Endothelial cell of umbilical vein (primary cell): ENCODE results near the gene TRIM52. TPM values are rescaled to one million over a fixed set of nuclear protein-coding genes. Genes with fewer than 3 reads are reported as not detected.

Experiments
- BruUV-seq: library from RNA; stranded (reverse); fragments of 400-500 nt; replicated peaks from 2 replicates; lab custom pipeline; 2021; lab: Mats Ljungman, UMichigan
- CTCF ChIA-PET: fragments of 300-600, 350-600 bp; sonication (Branson Sonifier 250); formaldehyde crosslinking; loops from one replicate; lab custom pipeline; 2021; ENCODE audit warnings: antibody characterized with exemption, inconsistent platforms; lab: Charles Lee
- POLR2A ChIA-PET: fragments of 300-600, 350-600 bp; sonication (Branson Sonifier 250); formaldehyde crosslinking; loops from one replicate; lab custom pipeline; 2021; ENCODE audit warnings: antibody characterized with exemption, inconsistent platforms; lab: Charles Lee
- DNase-seq: peaks from one replicate; pipeline ENCODE4 v3.0.0-alpha.2; 2011; ENCODE audit warnings: low read depth, low spot score
- FAIRE-seq: peaks from 2 replicates; lab custom pipeline; 2011; peaks lifted over from hg19 to GRCh38; lab: Jason Lieb, UNC
- H2AFZ ChIP-seq: 2 replicates; pipeline ENCODE4 v1.6.0; 2012; ENCODE audit warnings: low read depth, low read length, control low read depth, inconsistent platforms
- H3K27ac ChIP-seq: 2 replicates; pipeline ENCODE4 v1.5.1; 2011; ENCODE audit warnings: low read depth, mild to moderate bottlenecking, control low read depth, low read length, moderate library complexity; ENCODE audit not compliant: insufficient read depth
- H3K27me3 ChIP-seq, 2 experiments: 2 replicates each; pipeline versions ENCODE4 v1.6.0 to v1.6.1; 2011; ENCODE audit warnings: low read length in 2 of 2, mixed read lengths in 1 of 2; ENCODE audit not compliant: control insufficient read depth in 2 of 2, insufficient read depth in 2 of 2
- H3K36me3 ChIP-seq, 2 experiments: 2 replicates in 1 of 2; 3 replicates in 1 of 2; pipeline ENCODE4 v1.5.1; 2011; ENCODE audit warnings: low read length in 2 of 2, mild to moderate bottlenecking in 1 of 2, moderate library complexity in 1 of 2; ENCODE audit not compliant: control insufficient read depth in 2 of 2, insufficient read depth in 2 of 2; ENCODE audit errors: extremely low read depth in 1 of 2
- H3K4me1 ChIP-seq: 3 replicates; pipeline ENCODE4 v1.5.1; 2011; ENCODE audit warnings: mild to moderate bottlenecking, low read length; ENCODE audit not compliant: control insufficient read depth, insufficient read depth; ENCODE audit errors: extremely low read depth
- H3K4me2 ChIP-seq: 2 replicates; pipeline ENCODE4 v1.6.1; 2011; ENCODE audit warnings: low read length, control low read depth, mixed read lengths; ENCODE audit not compliant: insufficient read depth
- H3K4me3 ChIP-seq, 3 experiments: fragments of 200-600 bp in 1 of 3; sonication (generic), shearing (Covaris generic) in 1 of 3; replicated peaks in 1 of 3; 2 replicates each; pipeline ENCODE4 v1.5.1; 2011 to 2016; ENCODE audit warnings: control low read depth in 3 of 3, low read length in 3 of 3, mild to moderate bottlenecking in 2 of 3, inconsistent platforms in 1 of 3, low read depth in 1 of 3, moderate library complexity in 1 of 3; ENCODE audit not compliant: insufficient read depth in 1 of 3
- H3K79me2 ChIP-seq: 2 replicates; pipeline ENCODE4 v1.6.0; 2012; ENCODE audit warnings: low read length, inconsistent platforms; ENCODE audit not compliant: control insufficient read depth, insufficient read depth
- H3K9ac ChIP-seq: replicated peaks from 2 replicates; pipeline ENCODE3; 2011; ENCODE audit warnings: low read length, control low read depth; ENCODE audit not compliant: insufficient read depth; ENCODE audit errors: extremely low read depth
- H3K9me1 ChIP-seq: replicated peaks from 3 replicates; pipeline ENCODE4 v1.6.0; 2011; ENCODE audit warnings: mild to moderate bottlenecking, low read length; ENCODE audit not compliant: control insufficient read depth, insufficient read depth; ENCODE audit errors: extremely low read depth
- H3K9me3 ChIP-seq: replicated peaks from 2 replicates; pipeline ENCODE4 v1.5.1; 2012; ENCODE audit warnings: low read length, inconsistent platforms; ENCODE audit not compliant: control insufficient read depth, insufficient read depth
- H4K20me1 ChIP-seq: replicated peaks from 2 replicates; pipeline ENCODE3; 2011; ENCODE audit warnings: mild to moderate bottlenecking, low read length; ENCODE audit not compliant: control insufficient read depth, insufficient read depth; ENCODE audit errors: extremely low read depth
- EZH2 ChIP-seq: IDR thresholded peaks from 2 replicates; pipeline ENCODE4 v1.6.1; 2012; ENCODE audit warnings: borderline replicate concordance, low read depth, mild to moderate bottlenecking, moderate library complexity, low read length, inconsistent platforms; ENCODE audit not compliant: severe bottlenecking
- FOS ChIP-seq: IDR thresholded peaks from 2 replicates; pipeline ENCODE4 v1.6.1; 2011; ENCODE audit warnings: mild to moderate bottlenecking, low read length, moderate library complexity, borderline replicate concordance; ENCODE audit not compliant: insufficient read depth
- JUN ChIP-seq: IDR thresholded peaks from 2 replicates; pipeline ENCODE4 v1.6.1; 2011; ENCODE audit warnings: borderline replicate concordance, low read depth; ENCODE audit not compliant: insufficient read length, insufficient read depth
- MYC ChIP-seq: IDR thresholded peaks from one replicate; pipeline ENCODE4 v1.6.1; 2011; ENCODE audit warnings: mild to moderate bottlenecking, low read depth, low read length
- POLR2AphosphoS5 ChIP-seq: IDR thresholded peaks from 2 replicates; pipeline ENCODE4 v1.6.1; 2012; ENCODE audit warnings: low read depth, mild to moderate bottlenecking, control low read depth, low read length, moderate library complexity; ENCODE audit not compliant: insufficient read depth
- dilution Hi-C: fragments of 300-500 bp; cut with MboI; formaldehyde crosslinking; loops from one replicate; pipeline ENCODE4 v1.15.0; 2019; ENCODE audit warnings: low sequenced_read_pairs; ENCODE audit not compliant: extremely low pct_ligation_motif_present
- intact Hi-C: fragments of 100-400 bp; cut with micrococcal nuclease; formaldehyde crosslinking; loops from one replicate; pipeline ENCODE4 v1.10.0; 2022
- polyA plus RNA-seq, 4 experiments: library from polyadenylated mRNA; depleted of rRNA in 3 of 4; stranded (reverse) in 3 of 4; unstranded in 1 of 4; fragments of >200 nt; gene quantifications; 2 replicates each; pipeline versions ENCODE4 v1.2.1 to v1.2.3, GENCODE V29; 2011 to 2012; ENCODE audit warnings: missing spikeins in 1 of 4
- total RNA-seq: library from RNA; stranded (reverse); gene quantifications from 2 replicates; pipeline ENCODE4 v1.2.3, GENCODE V29; 2021
- TF ChIP-seq, protein P1 (sequence below), 2 donors: IDR thresholded peaks; 1 replicate in 1 of 2; 2 replicates in 1 of 2; pipeline ENCODE4 v1.5.1; 2011; ENCODE audit warnings: low read length in 2 of 2, mild to moderate bottlenecking in 2 of 2, moderate library complexity in 2 of 2, control low read depth in 1 of 2, inconsistent platforms in 1 of 2, low read depth in 1 of 2; ENCODE audit not compliant: insufficient read depth in 1 of 2; ENCODE audit errors: extremely low read depth in 1 of 2
- TF ChIP-seq, protein P2 (sequence below): IDR thresholded peaks from 2 replicates; pipeline ENCODE4 v1.6.1; 2011; ENCODE audit not compliant: insufficient read depth, insufficient read length

Gene TRIM52
- total and polyA plus RNA-seq, 2 donors (not counting 3 experiments of a cell fraction or from before 2014, with no cell fraction given) = 5.6 to 10.1 TPM

DNA sequence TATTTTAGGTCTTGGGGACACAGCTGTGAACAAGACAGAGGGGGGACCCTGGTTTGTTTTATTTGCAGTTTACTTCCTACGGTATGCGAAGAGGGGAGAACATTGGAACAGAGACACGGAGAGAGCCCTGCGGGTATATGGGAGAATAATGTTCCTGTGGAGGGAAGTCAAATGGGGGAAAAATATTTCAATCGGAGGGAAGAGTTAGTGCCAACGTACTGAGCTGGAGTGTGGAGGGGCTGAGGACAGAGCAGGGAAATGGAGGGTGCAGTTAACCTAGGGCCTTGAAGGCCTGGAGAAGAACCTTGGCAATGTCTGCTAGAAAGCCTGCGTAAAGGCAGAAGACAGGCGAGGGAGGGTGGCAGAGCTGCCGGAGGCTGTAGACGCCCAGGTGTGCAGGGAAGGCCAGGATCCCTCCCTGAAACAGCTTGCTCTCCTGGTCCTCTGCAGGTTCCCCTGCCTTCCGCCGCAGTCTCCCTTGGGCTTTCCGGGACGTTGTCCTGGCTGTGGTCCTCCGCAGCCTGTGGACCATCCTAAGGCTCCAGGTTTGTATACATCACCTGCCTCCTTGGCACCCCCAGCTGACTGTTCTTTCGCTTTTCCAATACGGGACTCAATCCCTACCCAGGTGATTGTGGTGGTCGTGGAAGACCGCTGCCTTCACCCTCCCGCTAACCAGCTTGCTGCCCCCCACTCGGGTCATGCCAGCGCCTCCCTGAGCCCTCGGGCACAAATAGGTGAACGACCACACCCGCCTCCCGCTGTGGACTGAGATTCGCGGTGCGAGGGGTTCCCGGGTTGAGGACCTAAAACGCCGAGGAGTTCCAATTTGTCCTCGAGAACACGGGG is 15.3 kb downstream of the TRIM52 start:
- Histone ChIP-seq H2AFZ (peak overlapping the region; percentile 21), H3K27ac (peak overlapping the region; percentile 71), H3K79me2 (peaks cover 71% of the 10 kb centered on the region), H3K4me2 (peak overlapping the region; percentile 60), H3K4me3 (peak overlapping the region; percentile 1 to 75 (median 61)), H3K4me1 (peaks cover 44% of the 10 kb centered on the region), H3K36me3 (peaks cover 7 to 13% of the 10 kb centered on the region in 2 experiments), H3K9me3 (no peaks in the 10 kb centered on the region), H3K9ac (peak overlapping the region; percentile 92), H4K20me1 (peaks cover 4% of the 10 kb centered on the region), H3K9me1 (no peaks in the 10 kb centered on the region), H3K27me3 (no peaks in the 10 kb centered on the region)
- ChIA-PET POLR2A (interaction anchor here (2.1 kb wide), 1 partner anchor 16 kb away, joined by 13 read pairs; no protein-coding TSS in a partner anchor), CTCF (interaction anchor here (0.7 to 1.7 kb wide), 2 partner anchors 23 to 61 kb away, joined by 3 to 5 read pairs; partner anchors contain the start of gene TRIM41)
- intact Hi-C loops = loop anchor here (1.0 kb wide), 1 partner anchor 16 kb away; the partner anchor contains the start of gene TRIM52
- TF ChIP-seq POLR2AphosphoS5 = no peak
- no peak for TF ChIP-seq EZH2
- no peak for TF ChIP-seq JUN
- TF ChIP-seq, protein P1, sequence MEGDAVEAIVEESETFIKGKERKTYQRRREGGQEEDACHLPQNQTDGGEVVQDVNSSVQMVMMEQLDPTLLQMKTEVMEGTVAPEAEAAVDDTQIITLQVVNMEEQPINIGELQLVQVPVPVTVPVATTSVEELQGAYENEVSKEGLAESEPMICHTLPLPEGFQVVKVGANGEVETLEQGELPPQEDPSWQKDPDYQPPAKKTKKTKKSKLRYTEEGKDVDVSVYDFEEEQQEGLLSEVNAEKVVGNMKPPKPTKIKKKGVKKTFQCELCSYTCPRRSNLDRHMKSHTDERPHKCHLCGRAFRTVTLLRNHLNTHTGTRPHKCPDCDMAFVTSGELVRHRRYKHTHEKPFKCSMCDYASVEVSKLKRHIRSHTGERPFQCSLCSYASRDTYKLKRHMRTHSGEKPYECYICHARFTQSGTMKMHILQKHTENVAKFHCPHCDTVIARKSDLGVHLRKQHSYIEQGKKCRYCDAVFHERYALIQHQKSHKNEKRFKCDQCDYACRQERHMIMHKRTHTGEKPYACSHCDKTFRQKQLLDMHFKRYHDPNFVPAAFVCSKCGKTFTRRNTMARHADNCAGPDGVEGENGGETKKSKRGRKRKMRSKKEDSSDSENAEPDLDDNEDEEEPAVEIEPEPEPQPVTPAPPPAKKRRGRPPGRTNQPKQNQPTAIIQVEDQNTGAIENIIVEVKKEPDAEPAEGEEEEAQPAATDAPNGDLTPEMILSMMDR (IDR thresholded peaks at IDR 0.05; ENCODE audit: extremely low read depth in 1 of 2, insufficient read depth in 1 of 2, low read depth in 1 of 2, low read length in 2 of 2) = no peak
- TF ChIP-seq FOS = no peak
- no peak for TF ChIP-seq MYC
- TF ChIP-seq, protein P2, sequence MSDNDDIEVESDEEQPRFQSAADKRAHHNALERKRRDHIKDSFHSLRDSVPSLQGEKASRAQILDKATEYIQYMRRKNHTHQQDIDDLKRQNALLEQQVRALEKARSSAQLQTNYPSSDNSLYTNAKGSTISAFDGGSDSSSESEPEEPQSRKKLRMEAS = no peak
- FAIRE-seq (no peak), DNase-seq (no peak)
- no TSS peak for BruUV-seq
- dilution Hi-C loops = no loop called here
